Stomach (tissue), 4 donors: ENCODE data around the gene ANG.
A peak's percentile ranks its signal among the peaks of the same experiment; 100 is the strongest.

Experiments
- EP300 ChIP-seq: sonication (generic); formaldehyde crosslinking; IDR thresholded peaks from one replicate; pipeline ENCODE4 v1.6.1; 2017; ENCODE audit warnings: antibody characterized with exemption
- POLR2AphosphoS5 ChIP-seq, 3 donors: sonication (generic); formaldehyde crosslinking; IDR thresholded peaks; one replicate each; pipeline ENCODE4 v1.6.1; 2016; ENCODE audit warnings: antibody characterized with exemption in 3 of 3
- TF ChIP-seq, protein P1 (sequence below), 7 experiments: fragments of 450-650 bp in 4 of 7; fragments of 200-600 bp in 3 of 7; sonication (generic) in 3 of 7; IDR thresholded peaks; one replicate each; pipeline ENCODE4 v1.5.1; 2016 to 2019; ENCODE audit warnings: antibody characterized with exemption in 7 of 7, control low read depth in 2 of 7, mild to moderate bottlenecking in 1 of 7

DNA sequence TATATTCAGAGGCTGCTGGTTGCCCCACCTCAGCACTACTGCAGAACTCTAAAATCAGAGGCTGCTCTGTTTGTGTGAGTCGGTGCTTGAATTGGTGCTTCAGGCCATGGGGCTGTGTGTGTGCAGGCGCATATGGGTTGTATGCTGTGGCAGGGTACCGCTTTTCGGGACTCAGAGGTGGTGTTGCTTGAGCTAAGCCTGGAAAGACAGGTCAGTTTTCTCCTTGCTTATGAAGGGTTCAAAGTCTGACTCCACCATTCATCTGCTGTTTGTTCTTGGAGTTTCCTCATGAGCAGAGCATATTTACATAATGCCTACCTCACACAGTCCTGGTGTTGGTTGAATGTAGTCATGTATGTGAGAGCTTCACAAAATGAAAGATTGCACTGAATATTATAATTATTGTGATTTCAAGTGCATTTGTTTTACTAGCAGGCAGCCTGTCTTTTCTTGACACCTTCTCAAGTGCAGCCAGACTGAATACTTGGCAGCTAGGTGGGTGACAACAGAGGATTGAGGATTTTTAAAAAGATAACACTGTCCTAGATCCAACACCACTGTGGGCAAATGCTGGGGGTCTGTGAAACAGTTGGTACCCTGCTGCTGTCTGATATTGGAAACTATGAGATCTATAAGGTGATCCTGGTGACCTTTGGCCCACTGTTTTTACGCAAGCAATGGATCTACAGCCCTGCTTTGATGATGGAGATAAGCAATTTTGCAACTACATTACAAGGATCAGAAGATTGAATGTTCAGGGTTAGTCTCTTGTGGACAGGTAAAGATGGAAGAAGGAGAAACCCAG lies 1.0 kb upstream of the ANG start:
- TF ChIP-seq, protein P1, sequence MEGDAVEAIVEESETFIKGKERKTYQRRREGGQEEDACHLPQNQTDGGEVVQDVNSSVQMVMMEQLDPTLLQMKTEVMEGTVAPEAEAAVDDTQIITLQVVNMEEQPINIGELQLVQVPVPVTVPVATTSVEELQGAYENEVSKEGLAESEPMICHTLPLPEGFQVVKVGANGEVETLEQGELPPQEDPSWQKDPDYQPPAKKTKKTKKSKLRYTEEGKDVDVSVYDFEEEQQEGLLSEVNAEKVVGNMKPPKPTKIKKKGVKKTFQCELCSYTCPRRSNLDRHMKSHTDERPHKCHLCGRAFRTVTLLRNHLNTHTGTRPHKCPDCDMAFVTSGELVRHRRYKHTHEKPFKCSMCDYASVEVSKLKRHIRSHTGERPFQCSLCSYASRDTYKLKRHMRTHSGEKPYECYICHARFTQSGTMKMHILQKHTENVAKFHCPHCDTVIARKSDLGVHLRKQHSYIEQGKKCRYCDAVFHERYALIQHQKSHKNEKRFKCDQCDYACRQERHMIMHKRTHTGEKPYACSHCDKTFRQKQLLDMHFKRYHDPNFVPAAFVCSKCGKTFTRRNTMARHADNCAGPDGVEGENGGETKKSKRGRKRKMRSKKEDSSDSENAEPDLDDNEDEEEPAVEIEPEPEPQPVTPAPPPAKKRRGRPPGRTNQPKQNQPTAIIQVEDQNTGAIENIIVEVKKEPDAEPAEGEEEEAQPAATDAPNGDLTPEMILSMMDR (IDR thresholded peaks at IDR 0.05) = no peak
- TF ChIP-seq POLR2AphosphoS5 (IDR thresholded peaks at IDR 0.05) (peak in 2 of 3 donors; percentile 57 to 80), EP300 (no peak)
